22Rv1 (cell line): ENCODE data around the gene COL5A1.

Experiments
- H3K27ac ChIP-seq: fragments of 450-650 bp; 2 replicates; pipeline ENCODE4 v1.5.1; 2017
- CTCF ChIP-seq: fragments of 450-650 bp; IDR thresholded peaks from 2 replicates; pipeline ENCODE4 v1.5.1; 2017; ENCODE audit warnings: mild to moderate bottlenecking
- ZFX ChIP-seq: fragments of 450-650 bp; IDR thresholded peaks from 2 replicates; pipeline ENCODE4 v1.6.1; 2017; ENCODE audit warnings: antibody characterized with exemption, borderline replicate concordance

Gene COL5A1

GRCh38 chr9:134690946-134691694 lies 49.5 kb downstream of the COL5A1 start:
- no peak overlapping the region for H3K27ac ChIP-seq
- no peak for TF ChIP-seq ZFX
- TF ChIP-seq CTCF = no peak

- no peak for TF ChIP-seq CTCF
- TF ChIP-seq ZFX = no peak
- no peak overlapping the region for H3K27ac ChIP-seq
Measured at GRCh38 chr9:134691695-134692572, 50.3 kb downstream of the COL5A1 start.

GRCh38 chr9:134692573-134692860 lies 50.9 kb downstream of the COL5A1 start:
- no peak for TF ChIP-seq ZFX
- TF ChIP-seq CTCF = no peak
- H3K27ac ChIP-seq = no peak overlapping the region

GRCh38 chr9:134693011-134693410 lies 51.4 kb downstream of the COL5A1 start:
- no peak overlapping the region for H3K27ac ChIP-seq

GRCh38 chr9:134693641-134694367 lies 52.2 kb downstream of the COL5A1 start:
- TF ChIP-seq CTCF (no peak), ZFX (no peak)
- H3K27ac ChIP-seq = no peak overlapping the region

More at GRCh38 chr9:134693011-134693410, 51.4 kb downstream of the COL5A1 start:
- TF ChIP-seq CTCF (no peak), ZFX (no peak)

GRCh38 chr9:134694368-134694665 lies 52.7 kb downstream of the COL5A1 start:
- TF ChIP-seq ZFX (no peak), CTCF (no peak)
- H3K27ac ChIP-seq = no peak overlapping the region
